Measurements from ENCODE around the gene NFKB2. TPM values are rescaled to one million over a fixed set of nuclear protein-coding genes. Genes with fewer than 3 reads are reported as not detected.

Gene NFKB2
- total RNA-seq, 1 experiment from 2014 or later = 27.6 TPM

- ChIA-PET CTCF (interaction anchor here (1.4 to 1.6 kb wide), 2 partner anchors 13 to 184 kb away, joined by 3 to 8 read pairs; no protein-coding TSS in a partner anchor), POLR2A (no interaction called here)
- Mint-ChIP-seq H3K27ac (no peak overlapping the region), H3K9me3 (no peaks in the 10 kb centered on the region), H3K4me3 (no peak overlapping the region), H3K4me1 (peaks cover 21% of the 10 kb centered on the region), H3K36me3 (no peaks in the 10 kb centered on the region), H3K27me3 (ENCODE audit: low read depth) (peaks cover 22% of the 10 kb centered on the region)
- ATAC-seq (no peak), DNase-seq (ENCODE audit: low spot score) (no peak)
- no peak for TF ChIP-seq AR (CRISPR knock-in tag; IDR thresholded peaks at IDR 0.05)
- no peak for TF ChIP-seq E2F5 (CRISPR knock-in tag; IDR thresholded peaks at IDR 0.05)
- no peak for TF ChIP-seq TEAD1 (CRISPR knock-in tag; IDR thresholded peaks at IDR 0.05)
- no peak for TF ChIP-seq SP1 (CRISPR knock-in tag; conservative IDR thresholded peaks at IDR 0.05)
- no peak for TF ChIP-seq AFF4 (CRISPR knock-in tag; IDR thresholded peaks at IDR 0.05; ENCODE audit: borderline replicate concordance)
- no peak for TF ChIP-seq NR3C1 (CRISPR knock-in tag; conservative IDR thresholded peaks at IDR 0.05; ENCODE audit: low read depth)
- TF ChIP-seq E2F1 (CRISPR knock-in tag; IDR thresholded peaks at IDR 0.05) = no peak
- no peak for TF ChIP-seq ETV6 (CRISPR knock-in tag; IDR thresholded peaks at IDR 0.05)
Measured at GRCh38 chr10:102416283-102416682, 20.8 kb downstream of the NFKB2 start.

GRCh38 chr10:102416695-102417094, 21.2 kb downstream of the NFKB2 start:
- ChIA-PET POLR2A (no interaction called here), CTCF (no interaction called here)
- no peak overlapping the region for H3K27ac Mint-ChIP-seq
- ATAC-seq = no peak
- H3K4me3 Mint-ChIP-seq = no peak overlapping the region
- H3K9me3 Mint-ChIP-seq = no peaks in the 10 kb centered on the region
- no peaks in the 10 kb centered on the region for H3K36me3 Mint-ChIP-seq
- H3K27me3 Mint-ChIP-seq (ENCODE audit: low read depth) = peaks cover 18% of the 10 kb centered on the region
- no peak for DNase-seq (ENCODE audit: low spot score)
- H3K4me1 Mint-ChIP-seq = peaks cover 17% of the 10 kb centered on the region
- no peak for TF ChIP-seq CTCF (IDR thresholded peaks at IDR 0.05)
- no peak for TF ChIP-seq NR2C2 (CRISPR knock-in tag; IDR thresholded peaks at IDR 0.05)
- no peak for TF ChIP-seq NFATC4 (CRISPR knock-in tag; IDR thresholded peaks at IDR 0.05)
- no peak for TF ChIP-seq ZNF532 (CRISPR knock-in tag; IDR thresholded peaks at IDR 0.05; ENCODE audit: borderline replicate concordance)
- TF ChIP-seq MYBL2 (CRISPR knock-in tag; IDR thresholded peaks at IDR 0.05) = no peak
- TF ChIP-seq SMAD4 (CRISPR knock-in tag; IDR thresholded peaks at IDR 0.05) = no peak
- TF ChIP-seq OVOL2 (CRISPR knock-in tag; IDR thresholded peaks at IDR 0.05; ENCODE audit: borderline replicate concordance) = no peak
- TF ChIP-seq FOXP1 (CRISPR knock-in tag; IDR thresholded peaks at IDR 0.05; ENCODE audit: borderline replicate concordance) = no peak
- TF ChIP-seq PREB (CRISPR knock-in tag; IDR thresholded peaks at IDR 0.05; ENCODE audit: borderline replicate concordance) = no peak
- TF ChIP-seq ATF1 (CRISPR knock-in tag; IDR thresholded peaks at IDR 0.05) = no peak

Data from WTC11 (cell line).